ENCODE measurements around the gene GABRG3. TPM values are rescaled to one million over a fixed set of nuclear protein-coding genes. Genes with fewer than 3 reads are reported as not detected.

The GABRG3 gene
- polyA plus RNA-seq, 2 of the 4 experiments (the other 2 are of a cell fraction) = 0.08 to 0.18 TPM

DNA sequence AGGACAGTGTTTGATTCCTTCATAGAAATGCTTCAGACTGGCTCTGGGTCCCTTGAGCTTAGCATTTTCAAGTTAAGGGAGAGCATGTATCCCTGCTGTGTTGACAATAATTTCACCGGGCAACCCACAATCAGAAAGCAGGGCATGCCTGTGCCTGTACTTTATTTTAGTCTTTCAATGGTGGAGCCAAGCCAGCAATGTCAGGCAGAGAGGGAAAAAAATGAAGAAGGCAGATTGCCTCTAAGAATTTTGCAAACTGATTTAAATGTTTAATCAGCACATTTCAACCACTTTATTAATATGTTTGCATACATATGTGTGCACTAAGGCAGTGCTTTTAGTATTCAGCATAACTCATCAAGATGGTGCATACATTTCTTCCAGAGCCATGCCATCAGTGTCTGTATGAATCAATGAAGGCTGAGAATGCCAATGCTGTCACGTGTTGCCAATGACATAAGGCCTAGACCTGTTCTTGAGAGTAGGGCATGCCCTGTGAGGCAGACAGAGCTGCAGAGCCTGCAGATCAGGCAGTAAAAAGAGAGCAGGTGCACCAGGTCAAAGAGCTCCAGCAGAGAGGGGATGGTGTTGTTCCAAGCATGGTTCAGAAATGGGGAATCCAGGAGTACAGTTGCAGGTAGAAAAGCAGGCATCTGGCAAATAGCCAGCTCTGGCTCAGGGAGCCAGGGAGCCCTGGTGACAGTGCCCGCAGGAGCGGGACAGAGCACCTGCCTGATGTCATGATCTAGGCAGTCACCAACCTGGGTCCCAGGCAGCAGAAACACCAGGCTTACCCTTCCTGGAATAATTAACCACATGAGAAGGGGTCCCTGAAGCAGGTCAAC is 508.5 kb downstream of the GABRG3 start:
- no peak overlapping the region for H3K4me2 ChIP-seq
- no peak overlapping the region for H3K4me3 ChIP-seq
- no peak for ATAC-seq
- no peak for DNase-seq (ENCODE audit: low read depth in 1 of 2, low spot score in 1 of 2)
- H3K4me1 ChIP-seq = no peaks in the 10 kb centered on the region
- no peak for FAIRE-seq
- 26% methylated on average over 4 of the region's 4 CpGs for WGBS (ENCODE audit: missing lambda C conversion rate)
- no peak overlapping the region for H3K27ac ChIP-seq
- TF ChIP-seq RNF2 (IDR thresholded peaks at IDR 0.05; ENCODE audit: borderline replicate concordance, low read depth) (no peak), MAFK (IDR thresholded peaks at IDR 0.05; ENCODE audit: partially characterized antibody) (peak; percentile 78)
- ChIA-PET CTCF (no interaction called here), POLR2A (no interaction called here)
- 0 out of 3 replicates have a peak, but pooled peaks cover under 1% of the 10 kb centered on the region for H3K9me3 ChIP-seq

DNA sequence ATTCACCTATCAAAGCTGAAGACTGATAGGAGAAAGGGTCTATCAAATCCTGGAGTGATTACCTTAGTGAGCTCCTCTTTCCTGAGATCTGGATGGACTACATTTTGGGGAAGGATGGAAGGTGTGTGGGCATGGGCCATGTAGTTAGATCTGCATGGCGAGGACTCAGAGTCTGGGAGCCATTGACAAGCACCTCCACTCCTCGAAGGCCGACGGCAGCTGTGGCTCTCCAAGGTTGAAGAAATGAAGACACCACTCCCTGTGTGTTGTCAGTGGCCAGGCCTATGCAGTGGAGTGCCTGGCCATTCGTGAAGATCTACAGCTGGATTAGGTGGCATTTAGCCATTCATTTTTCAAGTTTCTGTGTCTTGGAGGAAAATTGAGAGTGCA is 509.2 kb downstream of the GABRG3 start:
- WGBS (ENCODE audit: missing lambda C conversion rate) = 62% methylated on average over 5 of the region's 5 CpGs
- no peak overlapping the region for H3K27ac ChIP-seq
- TF ChIP-seq FOSL2 (IDR thresholded peaks at IDR 0.05) = no peak
- no peak for TF ChIP-seq FOSL2 (CRISPR knock-in tag; IDR thresholded peaks at IDR 0.05)
- ATAC-seq (no peak), DNase-seq (ENCODE audit: low read depth in 1 of 2, low spot score in 1 of 2) (no peak), FAIRE-seq (no peak)
- H3K9me3 ChIP-seq = 0 out of 3 replicates have a peak, but pooled peaks cover 7% of the 10 kb centered on the region
- CTCF ChIA-PET = no interaction called here
- H3K4me2 ChIP-seq = no peak overlapping the region
- no peaks in the 10 kb centered on the region for H3K4me1 ChIP-seq
- POLR2A ChIA-PET = no interaction called here
- H3K4me3 ChIP-seq = no peak overlapping the region

DNA sequence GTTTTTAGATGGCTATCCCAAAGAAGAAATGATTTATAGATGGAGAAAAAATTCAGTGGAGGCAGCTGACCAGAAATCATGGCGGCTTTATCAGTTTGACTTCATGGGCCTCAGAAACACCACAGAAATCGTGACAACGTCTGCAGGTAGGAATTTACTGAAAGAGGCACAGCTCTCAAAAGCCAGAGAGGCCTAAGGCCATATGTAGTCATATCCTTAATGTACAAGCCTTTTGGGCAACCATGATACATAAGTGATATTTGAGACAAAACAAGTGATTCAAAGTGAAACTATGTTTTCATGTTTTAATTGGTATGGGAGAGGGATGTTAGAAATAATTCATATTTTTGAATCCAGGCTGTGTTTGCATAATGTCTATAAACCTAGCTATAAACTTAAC is 509.7 kb downstream of the GABRG3 start:
- Histone ChIP-seq H3K4me1 (no peaks in the 10 kb centered on the region), H3K9me3 (0 out of 3 replicates have a peak, but pooled peaks cover 8% of the 10 kb centered on the region), H3K4me2 (no peak overlapping the region), H3K4me3 (no peak overlapping the region), H3K27ac (no peak overlapping the region)
- ATAC-seq (no peak), FAIRE-seq (no peak), DNase-seq (ENCODE audit: low read depth in 1 of 2, low spot score in 1 of 2) (no peak)
- ChIA-PET CTCF (no interaction called here), POLR2A (no interaction called here)
- no peak for TF ChIP-seq RARB (CRISPR knock-in tag; IDR thresholded peaks at IDR 0.05)
- TF ChIP-seq, protein P1, sequence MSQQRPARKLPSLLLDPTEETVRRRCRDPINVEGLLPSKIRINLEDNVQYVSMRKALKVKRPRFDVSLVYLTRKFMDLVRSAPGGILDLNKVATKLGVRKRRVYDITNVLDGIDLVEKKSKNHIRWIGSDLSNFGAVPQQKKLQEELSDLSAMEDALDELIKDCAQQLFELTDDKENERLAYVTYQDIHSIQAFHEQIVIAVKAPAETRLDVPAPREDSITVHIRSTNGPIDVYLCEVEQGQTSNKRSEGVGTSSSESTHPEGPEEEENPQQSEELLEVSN (IDR thresholded peaks at IDR 0.05; ENCODE audit: borderline replicate concordance, low read depth) = no peak
- TF ChIP-seq POLR2AphosphoS2 (conservative IDR thresholded peaks at IDR 0.05; ENCODE audit: low read length) = no peak
- WGBS (ENCODE audit: missing lambda C conversion rate) = 20% methylated on average over 3 of the region's 3 CpGs

DNA sequence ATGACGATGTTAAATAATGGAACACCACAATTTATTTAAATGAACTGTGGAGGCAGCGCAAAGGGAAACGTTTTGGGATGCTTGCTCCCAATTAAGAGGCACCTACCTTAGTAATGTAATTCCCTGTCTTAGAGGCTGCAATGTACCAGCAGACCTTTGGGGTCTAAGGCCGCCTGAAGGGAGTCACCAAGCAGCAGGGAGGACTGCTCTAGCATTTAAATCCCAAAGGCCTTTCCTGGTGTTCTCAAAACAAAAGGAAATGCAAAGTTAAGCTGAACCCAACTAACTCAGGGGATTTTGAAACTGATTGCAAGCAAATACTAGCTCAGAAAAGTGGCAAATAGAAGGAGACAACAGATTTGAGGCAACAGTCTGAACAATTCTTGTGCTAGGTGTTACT is 510.8 kb downstream of the GABRG3 start:
- ChIA-PET POLR2A (no interaction called here), CTCF (interaction anchor here (1.3 kb wide), 1 partner anchor 24 kb away, joined by 3 read pairs; no protein-coding TSS in a partner anchor)
- ATAC-seq (no peak), DNase-seq (ENCODE audit: low read depth in 1 of 2, low spot score in 1 of 2) (no peak), FAIRE-seq (no peak)
- H3K27ac ChIP-seq = no peak overlapping the region
- no peak overlapping the region for H3K4me3 ChIP-seq
- H3K9me3 ChIP-seq = 0 out of 3 replicates have a peak, but pooled peaks cover 8% of the 10 kb centered on the region
- 24% methylated on average over 4 of the region's 4 CpGs for WGBS (ENCODE audit: missing lambda C conversion rate)
- no peaks in the 10 kb centered on the region for H3K4me1 ChIP-seq
- no peak overlapping the region for H3K4me2 ChIP-seq
- TF ChIP-seq KDM1A (IDR thresholded peaks at IDR 0.05; ENCODE audit: low read depth) = no peak
- TF ChIP-seq, protein P2, sequence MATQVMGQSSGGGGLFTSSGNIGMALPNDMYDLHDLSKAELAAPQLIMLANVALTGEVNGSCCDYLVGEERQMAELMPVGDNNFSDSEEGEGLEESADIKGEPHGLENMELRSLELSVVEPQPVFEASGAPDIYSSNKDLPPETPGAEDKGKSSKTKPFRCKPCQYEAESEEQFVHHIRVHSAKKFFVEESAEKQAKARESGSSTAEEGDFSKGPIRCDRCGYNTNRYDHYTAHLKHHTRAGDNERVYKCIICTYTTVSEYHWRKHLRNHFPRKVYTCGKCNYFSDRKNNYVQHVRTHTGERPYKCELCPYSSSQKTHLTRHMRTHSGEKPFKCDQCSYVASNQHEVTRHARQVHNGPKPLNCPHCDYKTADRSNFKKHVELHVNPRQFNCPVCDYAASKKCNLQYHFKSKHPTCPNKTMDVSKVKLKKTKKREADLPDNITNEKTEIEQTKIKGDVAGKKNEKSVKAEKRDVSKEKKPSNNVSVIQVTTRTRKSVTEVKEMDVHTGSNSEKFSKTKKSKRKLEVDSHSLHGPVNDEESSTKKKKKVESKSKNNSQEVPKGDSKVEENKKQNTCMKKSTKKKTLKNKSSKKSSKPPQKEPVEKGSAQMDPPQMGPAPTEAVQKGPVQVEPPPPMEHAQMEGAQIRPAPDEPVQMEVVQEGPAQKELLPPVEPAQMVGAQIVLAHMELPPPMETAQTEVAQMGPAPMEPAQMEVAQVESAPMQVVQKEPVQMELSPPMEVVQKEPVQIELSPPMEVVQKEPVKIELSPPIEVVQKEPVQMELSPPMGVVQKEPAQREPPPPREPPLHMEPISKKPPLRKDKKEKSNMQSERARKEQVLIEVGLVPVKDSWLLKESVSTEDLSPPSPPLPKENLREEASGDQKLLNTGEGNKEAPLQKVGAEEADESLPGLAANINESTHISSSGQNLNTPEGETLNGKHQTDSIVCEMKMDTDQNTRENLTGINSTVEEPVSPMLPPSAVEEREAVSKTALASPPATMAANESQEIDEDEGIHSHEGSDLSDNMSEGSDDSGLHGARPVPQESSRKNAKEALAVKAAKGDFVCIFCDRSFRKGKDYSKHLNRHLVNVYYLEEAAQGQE (IDR thresholded peaks at IDR 0.05) = no peak
- TF ChIP-seq, protein P3, sequence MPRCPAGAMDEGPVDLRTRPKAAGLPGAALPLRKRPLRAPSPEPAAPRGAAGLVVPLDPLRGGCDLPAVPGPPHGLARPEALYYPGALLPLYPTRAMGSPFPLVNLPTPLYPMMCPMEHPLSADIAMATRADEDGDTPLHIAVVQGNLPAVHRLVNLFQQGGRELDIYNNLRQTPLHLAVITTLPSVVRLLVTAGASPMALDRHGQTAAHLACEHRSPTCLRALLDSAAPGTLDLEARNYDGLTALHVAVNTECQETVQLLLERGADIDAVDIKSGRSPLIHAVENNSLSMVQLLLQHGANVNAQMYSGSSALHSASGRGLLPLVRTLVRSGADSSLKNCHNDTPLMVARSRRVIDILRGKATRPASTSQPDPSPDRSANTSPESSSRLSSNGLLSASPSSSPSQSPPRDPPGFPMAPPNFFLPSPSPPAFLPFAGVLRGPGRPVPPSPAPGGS (IDR thresholded peaks at IDR 0.05) = no peak
- no peak for TF ChIP-seq CEBPB (IDR thresholded peaks at IDR 0.05)
- TF ChIP-seq ESRRA (IDR thresholded peaks at IDR 0.05; ENCODE audit: borderline replicate concordance, low read length) = no peak
- TF ChIP-seq RFX5 (IDR thresholded peaks at IDR 0.05) = no peak
